HEK293 (cell line): ENCODE results near the gene NEK10.

Experiments used
- CTCF ChIA-PET: fragments of 350-600 bp; formaldehyde crosslinking; extraction: SDS; loops from one replicate; lab custom pipeline; 2021; ENCODE audit warnings: antibody characterized with exemption; lab: Yijun Ruan, JAX
- POLR2A ChIA-PET: fragments of 300-600 bp; formaldehyde crosslinking; extraction: SDS; loops from one replicate; lab custom pipeline; 2020; ENCODE audit warnings: antibody characterized with exemption, inconsistent platforms; lab: Yijun Ruan, JAX
- H3K27ac ChIP-seq: fragments of 200-500 bp; sonication (Bioruptor generic); 2 replicates; pipeline ENCODE4 v1.5.1; 2014; ENCODE audit warnings: low read depth, low read length, control low read depth, inconsistent platforms; ENCODE audit errors: extremely low read depth
- H3K36me3 ChIP-seq, 2 experiments: fragments of 200-500 bp in 1 of 2; sonication (Bioruptor generic) in 1 of 2; 1 replicate in 1 of 2; 2 replicates in 1 of 2; pipeline ENCODE4 v1.5.1; 2014 to 2017; ENCODE audit warnings: inconsistent platforms in 2 of 2, low read length in 2 of 2; ENCODE audit not compliant: control insufficient read depth in 2 of 2, insufficient read depth in 1 of 2
- H3K4me1 ChIP-seq: fragments of 200-500 bp; sonication (Bioruptor generic); 2 replicates; pipeline ENCODE4 v1.5.1; 2014; ENCODE audit warnings: mild to moderate bottlenecking, low read length, inconsistent platforms; ENCODE audit not compliant: control insufficient read depth, insufficient read depth
- H3K4me3 ChIP-seq: 2 replicates; pipeline ENCODE4 v1.5.1; 2011; ENCODE audit warnings: low read depth, mild to moderate bottlenecking, control low read depth, low read length, moderate library complexity
- H3K9me3 ChIP-seq: fragments of 200-500 bp; sonication (Bioruptor generic); 2 replicates; pipeline ENCODE4 v1.5.1; 2014; ENCODE audit warnings: low read depth, low read length, inconsistent platforms; ENCODE audit not compliant: control insufficient read depth, insufficient read depth
- ELK4 ChIP-seq: IDR thresholded peaks from 2 replicates; pipeline ENCODE4 v1.6.1; 2011; ENCODE audit warnings: mild to moderate bottlenecking, low read depth, low read length, borderline replicate concordance
- IKZF3 ChIP-seq: fragments of 450-650 bp; IDR thresholded peaks from 2 replicates; pipeline ENCODE4 v1.5.0; 2018; ENCODE audit warnings: missing biosample characterization, mild to moderate bottlenecking, missing genetic modification characterization, moderate library complexity
- PRDM10 ChIP-seq: fragments of 450-650 bp; formaldehyde crosslinking; IDR thresholded peaks from 2 replicates; pipeline ENCODE4 v1.5.1; 2016; ENCODE audit warnings: missing biosample characterization, missing genetic modification characterization
- TCF7L2 ChIP-seq: IDR thresholded peaks from 2 replicates; pipeline ENCODE4 v1.6.1; 2011; ENCODE audit warnings: low read depth, mild to moderate bottlenecking, inconsistent platforms, low read length, moderate library complexity, borderline replicate concordance
- ZBTB49 ChIP-seq: fragments of 450-650 bp; formaldehyde crosslinking; IDR thresholded peaks from 2 replicates; pipeline ENCODE4 v1.5.1; 2016; ENCODE audit warnings: missing biosample characterization, missing genetic modification characterization, low read depth
- ZNF112 ChIP-seq: fragments of 450-650 bp; formaldehyde crosslinking; IDR thresholded peaks from 2 replicates; pipeline ENCODE4 v1.5.0; 2017; ENCODE audit warnings: missing biosample characterization, missing genetic modification characterization
- ZNF157 ChIP-seq: fragments of 450-650 bp; formaldehyde crosslinking; IDR thresholded peaks from 2 replicates; pipeline ENCODE4 v1.5.1; 2016; ENCODE audit warnings: missing biosample characterization, missing genetic modification characterization
- ZNF16 ChIP-seq: fragments of 450-650 bp; formaldehyde crosslinking; IDR thresholded peaks from 2 replicates; pipeline ENCODE4 v1.5.1; 2016; ENCODE audit warnings: low read depth, missing biosample characterization, missing genetic modification characterization
- ZNF169 ChIP-seq: fragments of 450-650 bp; formaldehyde crosslinking; IDR thresholded peaks from 2 replicates; pipeline ENCODE4 v1.5.1; 2016; ENCODE audit warnings: missing biosample characterization, missing genetic modification characterization
- ZNF184 ChIP-seq: fragments of 450-650 bp; IDR thresholded peaks from 2 replicates; pipeline ENCODE4 v1.5.1; 2018; ENCODE audit warnings: missing biosample characterization, mild to moderate bottlenecking, missing genetic modification characterization
- ZNF2 ChIP-seq: fragments of 450-650 bp; formaldehyde crosslinking; IDR thresholded peaks from 2 replicates; pipeline ENCODE4 v1.5.1; 2016; ENCODE audit warnings: missing biosample characterization, missing genetic modification characterization
- ZNF433 ChIP-seq: fragments of 450-650 bp; formaldehyde crosslinking; IDR thresholded peaks from 2 replicates; pipeline ENCODE4 v1.5.1; 2016; ENCODE audit warnings: missing biosample characterization, missing genetic modification characterization, low read depth
- ZNF558 ChIP-seq: fragments of 450-650 bp; formaldehyde crosslinking; IDR thresholded peaks from 2 replicates; pipeline ENCODE4 v1.5.1; 2016; ENCODE audit warnings: missing biosample characterization, missing genetic modification characterization
- ZNF580 ChIP-seq: fragments of 450-650 bp; formaldehyde crosslinking; IDR thresholded peaks from 2 replicates; pipeline ENCODE4 v1.5.1; 2016; ENCODE audit warnings: missing biosample characterization, missing genetic modification characterization
- ZNF639 ChIP-seq: fragments of 450-650 bp; formaldehyde crosslinking; IDR thresholded peaks from 2 replicates; pipeline ENCODE4 v1.5.1; 2016; ENCODE audit warnings: missing biosample characterization, missing genetic modification characterization
- ZNF664 ChIP-seq: fragments of 450-650 bp; formaldehyde crosslinking; IDR thresholded peaks from 2 replicates; pipeline ENCODE4 v1.5.1; 2016; ENCODE audit warnings: missing biosample characterization, missing genetic modification characterization
- ZNF670 ChIP-seq: fragments of 450-650 bp; formaldehyde crosslinking; IDR thresholded peaks from 2 replicates; pipeline ENCODE4 v1.5.1; 2016; ENCODE audit warnings: missing biosample characterization, missing genetic modification characterization, low read depth
- ZNF677 ChIP-seq: fragments of 450-650 bp; IDR thresholded peaks from 2 replicates; pipeline ENCODE4 v1.5.0; 2018; ENCODE audit warnings: missing biosample characterization, mild to moderate bottlenecking, missing genetic modification characterization, moderate library complexity
- ZNF768 ChIP-seq: fragments of 450-650 bp; formaldehyde crosslinking; IDR thresholded peaks from 2 replicates; pipeline ENCODE4 v1.5.1; 2018; ENCODE audit warnings: missing biosample characterization, mild to moderate bottlenecking, missing genetic modification characterization
- ZXDB ChIP-seq: fragments of 450-650 bp; formaldehyde crosslinking; IDR thresholded peaks from 2 replicates; pipeline ENCODE4 v1.5.1; 2016; ENCODE audit warnings: missing biosample characterization, missing genetic modification characterization
- TF ChIP-seq, protein P1 (sequence below): fragments of 450-650 bp; formaldehyde crosslinking; IDR thresholded peaks from 2 replicates; pipeline ENCODE4 v1.5.1; 2017; ENCODE audit warnings: missing biosample characterization, missing genetic modification characterization

Gene NEK10

GRCh38 chr3:27072810-27073651 lies 296.2 kb downstream of the NEK10 start:
- Histone ChIP-seq H3K4me1 (no peaks in the 10 kb centered on the region), H3K4me3 (no peak overlapping the region), H3K27ac (no peak overlapping the region), H3K36me3 (no peaks in the 10 kb centered on the region), H3K9me3 (no peaks in the 10 kb centered on the region)
- CTCF ChIA-PET, result interaction anchor here (0.6 kb wide), 1 partner anchor 347 kb away, joined by 3 read pairs; no protein-coding TSS in a partner anchor
- POLR2A ChIA-PET, result no interaction called here
- no peak for TF ChIP-seq ZNF664 (tag by site-specific recombination)
- no peak for TF ChIP-seq ZBTB49 (tag by site-specific recombination)
- TF ChIP-seq ZNF16 (tag by site-specific recombination), result no peak
- TF ChIP-seq ZNF112 (tag by site-specific recombination), result no peak
- TF ChIP-seq ELK4, result no peak
- TF ChIP-seq ZNF639, result no peak
- no peak for TF ChIP-seq ZNF157
- no peak for TF ChIP-seq PRDM10
- TF ChIP-seq IKZF3 (tag by site-specific recombination), result no peak
- no peak for TF ChIP-seq ZXDB (tag by site-specific recombination)
- no peak for TF ChIP-seq ZNF558 (tag by site-specific recombination)
- TF ChIP-seq ZNF2, result no peak
- no peak for TF ChIP-seq ZNF580 (tag by site-specific recombination)

DNA sequence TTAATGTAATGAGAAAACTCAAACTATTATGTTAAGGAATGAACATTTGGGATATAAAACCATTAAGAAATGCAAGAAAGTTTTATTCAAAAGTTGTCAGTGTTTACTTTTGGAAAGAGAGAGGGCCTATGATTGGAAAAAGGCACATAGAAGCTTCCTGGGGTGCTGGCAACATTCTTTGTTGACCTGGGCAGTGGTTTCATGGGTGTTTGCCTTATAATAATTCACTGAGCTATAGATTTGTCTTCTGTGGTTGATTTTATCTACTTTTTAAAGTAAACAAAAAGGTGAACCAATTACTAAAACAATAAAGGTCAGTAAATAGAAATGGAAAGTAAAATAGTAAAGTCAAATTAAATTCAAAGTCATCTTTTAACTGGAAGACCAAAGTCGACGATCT lies 308.8 kb downstream of the NEK10 start:
- no peak overlapping the region for H3K27ac ChIP-seq
- ChIA-PET POLR2A (no interaction called here), CTCF (no interaction called here)
- TF ChIP-seq ZNF670 (tag by site-specific recombination) (no peak), ZNF184 (tag by site-specific recombination) (no peak), ZNF768 (tag by site-specific recombination) (no peak), TCF7L2 (no peak), ZNF677 (no peak), ZNF169 (tag by site-specific recombination) (no peak), ZNF433 (no peak)
- TF ChIP-seq, protein P1, sequence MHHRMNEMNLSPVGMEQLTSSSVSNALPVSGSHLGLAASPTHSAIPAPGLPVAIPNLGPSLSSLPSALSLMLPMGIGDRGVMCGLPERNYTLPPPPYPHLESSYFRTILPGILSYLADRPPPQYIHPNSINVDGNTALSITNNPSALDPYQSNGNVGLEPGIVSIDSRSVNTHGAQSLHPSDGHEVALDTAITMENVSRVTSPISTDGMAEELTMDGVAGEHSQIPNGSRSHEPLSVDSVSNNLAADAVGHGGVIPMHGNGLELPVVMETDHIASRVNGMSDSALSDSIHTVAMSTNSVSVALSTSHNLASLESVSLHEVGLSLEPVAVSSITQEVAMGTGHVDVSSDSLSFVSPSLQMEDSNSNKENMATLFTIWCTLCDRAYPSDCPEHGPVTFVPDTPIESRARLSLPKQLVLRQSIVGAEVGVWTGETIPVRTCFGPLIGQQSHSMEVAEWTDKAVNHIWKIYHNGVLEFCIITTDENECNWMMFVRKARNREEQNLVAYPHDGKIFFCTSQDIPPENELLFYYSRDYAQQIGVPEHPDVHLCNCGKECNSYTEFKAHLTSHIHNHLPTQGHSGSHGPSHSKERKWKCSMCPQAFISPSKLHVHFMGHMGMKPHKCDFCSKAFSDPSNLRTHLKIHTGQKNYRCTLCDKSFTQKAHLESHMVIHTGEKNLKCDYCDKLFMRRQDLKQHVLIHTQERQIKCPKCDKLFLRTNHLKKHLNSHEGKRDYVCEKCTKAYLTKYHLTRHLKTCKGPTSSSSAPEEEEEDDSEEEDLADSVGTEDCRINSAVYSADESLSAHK (tag by site-specific recombination), result no peak
- H3K36me3 ChIP-seq, result no peaks in the 10 kb centered on the region
- no peak overlapping the region for H3K4me3 ChIP-seq
- no peaks in the 10 kb centered on the region for H3K4me1 ChIP-seq
- H3K9me3 ChIP-seq, result no peaks in the 10 kb centered on the region
